Activated gamma-delta T cell treated with Interleukin-2 at 50 U/mL for 16 hours (primary cell): ENCODE data around the gene RAB43.
"Not testable (repeated sequence)": the region's sequence is repeated elsewhere in the genome, so short reads cannot be mapped to it uniquely, and the experiment has no call there.

ENCODE experiments used
- DNase-seq: peaks from one replicate; pipeline ENCODE4 v3.0.0-alpha.2; 2020

RAB43 gene

GRCh38 chr3:129121792-129122411 lies at the start of gene RAB43:
Gene RAB43 (minus strand): TSS chr3:129121804. CDS start chr3:129121489, 315 bp downstream.
- peak; percentile 89 for DNase-seq

GRCh38 chr3:129166579-129167332 lies 45.2 kb upstream of the RAB43 start:
- DNase-seq, result no peak

GRCh38 chr3:129165594-129165993 lies 44.0 kb upstream of the RAB43 start:
- DNase-seq, result not testable (repeated sequence)

- no peak for DNase-seq
Observed at GRCh38 chr3:129164500-129164899, 42.9 kb upstream of the RAB43 start.

- no peak for DNase-seq
Observed at GRCh38 chr3:129162729-129163579, 41.4 kb upstream of the RAB43 start.

- DNase-seq, result peak; percentile 14
Observed at GRCh38 chr3:129161860-129162271, 40.3 kb upstream of the RAB43 start.

- peak; percentile 86 for DNase-seq
Observed at GRCh38 chr3:129160891-129161859, 39.6 kb upstream of the RAB43 start, which contains the start of gene ISY1. Gene ISY1 (minus strand): TSS chr3:129161063. CDS start chr3:129160975, 88 bp downstream.

- DNase-seq, result no peak
Observed at GRCh38 chr3:129144786-129145185, 23.2 kb upstream of the RAB43 start.

GRCh38 chr3:129141011-129141410 lies 19.4 kb upstream of the RAB43 start:
- not testable (repeated sequence) for DNase-seq

- no peak for DNase-seq
Observed at GRCh38 chr3:129139911-129140310, 18.3 kb upstream of the RAB43 start.

GRCh38 chr3:129136275-129136674 lies 14.7 kb upstream of the RAB43 start:
- not testable (repeated sequence) for DNase-seq

- no peak for DNase-seq
Observed at GRCh38 chr3:129132097-129132866, 10.7 kb upstream of the RAB43 start.

- DNase-seq, result no peak
Observed at GRCh38 chr3:129131465-129132088, 10.0 kb upstream of the RAB43 start.

- DNase-seq, result no peak
Observed at GRCh38 chr3:129130291-129130813, 8.7 kb upstream of the RAB43 start.

- DNase-seq, result no peak
Observed at GRCh38 chr3:129128357-129129155, 7.0 kb upstream of the RAB43 start.

- no peak for DNase-seq
Observed at GRCh38 chr3:129126726-129127280, 5.2 kb upstream of the RAB43 start.

- no peak for DNase-seq
Observed at GRCh38 chr3:129123314-129124060, 1.9 kb upstream of the RAB43 start.

- DNase-seq, result no peak
Observed at GRCh38 chr3:129122412-129123011, 908 bp upstream of the RAB43 start.
